ENCODE results near the gene TRAPPC12.

Gene TRAPPC12

DNA sequence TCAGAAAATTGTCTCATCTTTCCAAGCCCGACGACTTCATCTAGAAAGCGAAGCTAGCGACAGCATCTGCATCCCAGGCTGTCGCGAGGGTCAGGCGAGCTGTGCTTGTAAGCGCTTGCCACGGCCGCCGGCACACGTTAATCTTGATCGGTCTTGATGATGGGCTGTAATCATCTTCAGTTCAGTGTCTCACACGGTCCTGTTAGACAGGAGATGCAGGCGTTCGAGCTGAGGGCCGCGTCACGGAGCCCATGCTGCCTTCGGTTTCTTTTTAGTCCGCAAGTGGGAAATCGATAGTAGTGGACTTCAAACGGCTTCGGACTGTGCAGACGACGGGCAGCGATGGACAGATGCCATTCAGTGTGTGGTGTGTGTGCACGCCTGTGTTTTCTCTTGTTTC lies 96.3 kb downstream of the TRAPPC12 start:
- Histone ChIP-seq H3K9ac (ENCODE audit: low read depth, low read length, poor library complexity) (no peak overlapping the region), H3K27ac (replicated peaks; ENCODE audit: low read length) (peak overlapping the region; percentile 12), H3K4me3 (ENCODE audit: low read length in 2 of 2) (peak overlapping the region in 1 of 2 donors; percentile 24), H2BK15ac (ENCODE audit: low read length) (peak overlapping the region; percentile 5), H4K91ac (ENCODE audit: low read depth, low read length, poor library complexity) (no peak overlapping the region), H2BK5ac (ENCODE audit: low read length) (peak overlapping the region; percentile 19), H3K4ac (ENCODE audit: low read length) (no peak overlapping the region), H3K4me2 (ENCODE audit: insufficient read depth, low read length, poor library complexity, severe bottlenecking) (no peak overlapping the region), H4K8ac (ENCODE audit: low read depth, low read length) (no peak overlapping the region), H3K27me3 (ENCODE audit: control insufficient read depth in 3 of 3, insufficient read depth in 3 of 3, low read depth in 1 of 3, low read length in 3 of 3) (no peaks in the 10 kb centered on the region), H3K23ac (ENCODE audit: low read depth, low read length, poor library complexity) (no peak overlapping the region), H2AFZ (ENCODE audit: low read length) (no peak overlapping the region), H3K14ac (ENCODE audit: low read length) (peak overlapping the region; percentile 73), H3K9me3 (replicated peaks in 1 of 2; ENCODE audit: control insufficient read depth in 2 of 2, insufficient read depth in 1 of 2, low read depth in 1 of 2, low read length in 2 of 2) (no peaks in the 10 kb centered on the region), H2BK120ac (ENCODE audit: low read depth, low read length) (no peak overlapping the region), H2BK12ac (ENCODE audit: low read length) (no peak overlapping the region), H3K18ac (ENCODE audit: low read length) (peak overlapping the region; percentile 62), H3K4me1 (ENCODE audit: control insufficient read depth in 2 of 2, insufficient read depth in 1 of 2, low read depth in 1 of 2, low read length in 2 of 2) (peaks cover 14 to 16% of the 10 kb centered on the region in 2 donors), H2AK5ac (ENCODE audit: low read depth, low read length) (peak overlapping the region; percentile 44), H3K36me3 (replicated peaks in 1 of 2; ENCODE audit: control insufficient read depth in 2 of 2, insufficient read depth in 2 of 2, low read length in 2 of 2) (peaks cover 9 to 67% of the 10 kb centered on the region in 2 donors), H3K79me1 (ENCODE audit: low read depth, low read length) (no peaks in the 10 kb centered on the region)
- WGBS, 2 donors (ENCODE audit: extremely low coverage in 2 of 2, insufficient read length in 2 of 2, insufficient replicate concordance in 1 of 2): no CpG with 5 or more reads among the region's 28 CpGs
- DNase-seq (ENCODE audit: low spot score): no peak

DNA sequence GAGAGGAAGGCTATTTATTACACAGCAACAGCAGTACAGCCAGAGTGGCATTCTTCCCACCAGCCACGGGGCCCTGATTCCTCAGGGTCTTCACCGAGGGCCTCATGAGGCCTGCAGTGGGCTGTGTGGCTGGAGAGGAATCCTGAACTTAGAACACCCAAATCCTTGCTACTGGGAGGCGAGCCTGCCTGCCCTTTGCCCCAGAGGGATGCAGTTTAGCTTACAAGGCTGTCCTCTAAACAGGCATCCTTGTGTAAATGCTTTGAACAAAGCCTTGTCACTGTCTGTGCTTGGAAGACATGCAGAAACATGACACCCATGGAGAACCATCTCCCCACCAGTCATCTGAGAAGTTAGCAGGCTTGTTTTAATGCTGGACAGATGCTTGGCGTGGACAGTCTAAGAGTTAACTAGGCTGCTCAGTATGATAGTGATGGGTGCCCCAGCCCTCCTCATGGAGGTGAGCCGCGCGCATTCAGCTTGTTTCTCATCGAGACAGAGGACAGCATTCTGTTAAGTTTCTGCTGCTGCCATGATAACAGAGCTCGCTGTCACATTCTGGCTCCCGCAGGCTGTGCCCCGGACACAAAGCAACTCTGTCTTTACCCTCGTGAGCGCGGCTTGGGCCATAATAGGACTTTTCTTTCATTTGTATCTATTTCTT lies 97.0 kb downstream of the TRAPPC12 start:
- no peak overlapping the region for H2BK15ac ChIP-seq (ENCODE audit: low read length)
- no peak overlapping the region for H4K91ac ChIP-seq (ENCODE audit: low read depth, low read length, poor library complexity)
- peak overlapping the region; percentile 52 for H2AFZ ChIP-seq (ENCODE audit: low read length)
- H3K23ac ChIP-seq (ENCODE audit: low read depth, low read length, poor library complexity): no peak overlapping the region
- no peak overlapping the region for H3K4ac ChIP-seq (ENCODE audit: low read length)
- DNase-seq (ENCODE audit: low spot score): no peak
- no peak overlapping the region for H2BK120ac ChIP-seq (ENCODE audit: low read depth, low read length)
- no peak overlapping the region for H3K4me3 ChIP-seq (ENCODE audit: low read length in 2 of 2)
- peaks cover under 1% of the 10 kb centered on the region for H3K79me1 ChIP-seq (ENCODE audit: low read depth, low read length)
- no peak overlapping the region for H2AK5ac ChIP-seq (ENCODE audit: low read depth, low read length)
- WGBS, 2 donors (ENCODE audit: extremely low coverage in 2 of 2, insufficient read length in 2 of 2, insufficient replicate concordance in 1 of 2): no CpG with 5 or more reads among the region's 14 CpGs
- no peaks in the 10 kb centered on the region for H3K9me3 ChIP-seq (replicated peaks in 1 of 2; ENCODE audit: control insufficient read depth in 2 of 2, insufficient read depth in 1 of 2, low read depth in 1 of 2, low read length in 2 of 2)
- H3K27me3 ChIP-seq (ENCODE audit: control insufficient read depth in 3 of 3, insufficient read depth in 3 of 3, low read depth in 1 of 3, low read length in 3 of 3): no peaks in the 10 kb centered on the region
- no peak overlapping the region for H2BK12ac ChIP-seq (ENCODE audit: low read length)
- H3K36me3 ChIP-seq (replicated peaks in 1 of 2; ENCODE audit: control insufficient read depth in 2 of 2, insufficient read depth in 2 of 2, low read length in 2 of 2): peaks cover 9 to 61% of the 10 kb centered on the region in 2 donors
- no peak overlapping the region for H4K8ac ChIP-seq (ENCODE audit: low read depth, low read length)
- H3K4me1 ChIP-seq (ENCODE audit: control insufficient read depth in 2 of 2, insufficient read depth in 1 of 2, low read depth in 1 of 2, low read length in 2 of 2): peaks cover 14 to 16% of the 10 kb centered on the region in 2 donors
- H3K27ac ChIP-seq (replicated peaks; ENCODE audit: low read length): peak overlapping the region; percentile 72
- H3K14ac ChIP-seq (ENCODE audit: low read length): no peak overlapping the region
- H3K9ac ChIP-seq (ENCODE audit: low read depth, low read length, poor library complexity): peak overlapping the region; percentile 57
- H2BK5ac ChIP-seq (ENCODE audit: low read length): no peak overlapping the region
- H3K4me2 ChIP-seq (ENCODE audit: insufficient read depth, low read length, poor library complexity, severe bottlenecking): no peak overlapping the region
- no peak overlapping the region for H3K18ac ChIP-seq (ENCODE audit: low read length)

DNA sequence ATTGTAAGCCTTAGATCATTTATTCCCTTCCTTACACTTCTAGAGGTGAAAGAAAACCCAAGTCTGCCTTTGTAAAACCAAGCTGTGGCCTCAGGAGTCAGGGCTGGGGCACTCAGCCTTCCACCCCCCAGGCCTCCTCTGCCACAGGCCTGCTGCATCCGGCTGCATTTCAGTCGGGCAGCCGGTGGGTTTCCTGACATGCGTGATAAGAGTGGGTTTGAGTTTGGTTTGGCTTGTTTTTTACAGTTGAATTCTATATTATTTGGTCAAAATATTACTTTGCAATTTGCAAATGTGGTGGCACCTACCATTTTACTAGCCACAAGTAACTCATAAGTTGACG lies 97.5 kb downstream of the TRAPPC12 start:
- peaks cover 14 to 16% of the 10 kb centered on the region in 2 donors for H3K4me1 ChIP-seq (ENCODE audit: control insufficient read depth in 2 of 2, insufficient read depth in 1 of 2, low read depth in 1 of 2, low read length in 2 of 2)
- no peak overlapping the region for H2BK12ac ChIP-seq (ENCODE audit: low read length)
- H3K4me2 ChIP-seq (ENCODE audit: insufficient read depth, low read length, poor library complexity, severe bottlenecking): no peak overlapping the region
- DNase-seq (ENCODE audit: low spot score): no peak
- no peak overlapping the region for H2BK15ac ChIP-seq (ENCODE audit: low read length)
- no peak overlapping the region for H2BK5ac ChIP-seq (ENCODE audit: low read length)
- H3K4ac ChIP-seq (ENCODE audit: low read length): no peak overlapping the region
- WGBS, 2 donors (ENCODE audit: extremely low coverage in 2 of 2, insufficient read length in 2 of 2, insufficient replicate concordance in 1 of 2): no CpG with 5 or more reads among the region's 5 CpGs
- H4K91ac ChIP-seq (ENCODE audit: low read depth, low read length, poor library complexity): no peak overlapping the region
- no peak overlapping the region for H3K23ac ChIP-seq (ENCODE audit: low read depth, low read length, poor library complexity)
- peaks cover 7 to 63% of the 10 kb centered on the region in 2 donors for H3K36me3 ChIP-seq (replicated peaks in 1 of 2; ENCODE audit: control insufficient read depth in 2 of 2, insufficient read depth in 2 of 2, low read length in 2 of 2)
- H4K8ac ChIP-seq (ENCODE audit: low read depth, low read length): no peak overlapping the region
- H3K9ac ChIP-seq (ENCODE audit: low read depth, low read length, poor library complexity): no peak overlapping the region
- H3K79me1 ChIP-seq (ENCODE audit: low read depth, low read length): peaks cover 2% of the 10 kb centered on the region
- no peaks in the 10 kb centered on the region for H3K27me3 ChIP-seq (ENCODE audit: control insufficient read depth in 3 of 3, insufficient read depth in 3 of 3, low read depth in 1 of 3, low read length in 3 of 3)
- no peak overlapping the region for H3K14ac ChIP-seq (ENCODE audit: low read length)
- peak overlapping the region; percentile 52 for H2AFZ ChIP-seq (ENCODE audit: low read length)
- H2AK5ac ChIP-seq (ENCODE audit: low read depth, low read length): no peak overlapping the region
- no peak overlapping the region for H2BK120ac ChIP-seq (ENCODE audit: low read depth, low read length)
- peak overlapping the region; percentile 72 for H3K27ac ChIP-seq (replicated peaks; ENCODE audit: low read length)
- H3K4me3 ChIP-seq (ENCODE audit: low read length in 2 of 2): no peak overlapping the region
- peaks cover 0 to 2% of the 10 kb centered on the region in 2 donors for H3K9me3 ChIP-seq (replicated peaks in 1 of 2; ENCODE audit: control insufficient read depth in 2 of 2, insufficient read depth in 1 of 2, low read depth in 1 of 2, low read length in 2 of 2)
- H3K18ac ChIP-seq (ENCODE audit: low read length): peak overlapping the region; percentile 82

DNA sequence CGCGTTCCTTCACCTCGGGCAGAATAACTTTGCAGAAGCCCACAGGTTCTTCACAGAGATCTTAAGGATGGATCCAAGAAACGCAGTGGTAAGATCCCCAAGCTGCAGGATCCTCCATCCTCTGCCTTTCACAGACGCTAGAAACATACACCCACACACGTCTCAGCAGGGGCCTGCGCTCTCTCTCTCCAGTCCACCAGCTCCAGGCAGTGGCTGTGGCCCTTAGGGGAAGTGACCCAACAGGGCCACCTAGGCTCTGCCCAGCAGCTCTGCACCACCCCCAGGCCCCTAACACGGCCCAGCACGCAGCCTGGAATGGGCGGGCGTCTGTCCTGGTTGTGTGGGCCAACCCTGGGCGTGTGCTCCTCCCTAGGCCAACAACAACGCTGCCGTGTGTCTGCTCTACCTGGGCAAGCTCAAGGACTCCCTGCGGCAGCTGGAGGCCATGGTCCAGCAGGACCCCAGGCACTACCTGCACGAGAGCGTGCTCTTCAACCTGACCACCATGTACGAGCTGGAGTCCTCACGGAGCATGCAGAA lies 99.4 kb downstream of the TRAPPC12 start:
- no peak overlapping the region for H3K4me2 ChIP-seq (ENCODE audit: insufficient read depth, low read length, poor library complexity, severe bottlenecking)
- H3K4ac ChIP-seq (ENCODE audit: low read length): no peak overlapping the region
- H2BK5ac ChIP-seq (ENCODE audit: low read length): no peak overlapping the region
- H2BK15ac ChIP-seq (ENCODE audit: low read length): no peak overlapping the region
- H3K18ac ChIP-seq (ENCODE audit: low read length): no peak overlapping the region
- H3K9me3 ChIP-seq (replicated peaks in 1 of 2; ENCODE audit: control insufficient read depth in 2 of 2, insufficient read depth in 1 of 2, low read depth in 1 of 2, low read length in 2 of 2): peaks cover 0 to 7% of the 10 kb centered on the region in 2 donors
- no peak overlapping the region for H2AK5ac ChIP-seq (ENCODE audit: low read depth, low read length)
- H3K4me1 ChIP-seq (ENCODE audit: control insufficient read depth in 2 of 2, insufficient read depth in 1 of 2, low read depth in 1 of 2, low read length in 2 of 2): peaks cover 14 to 16% of the 10 kb centered on the region in 2 donors
- no peak overlapping the region for H2AFZ ChIP-seq (ENCODE audit: low read length)
- H3K79me1 ChIP-seq (ENCODE audit: low read depth, low read length): peaks cover 2% of the 10 kb centered on the region
- H2BK12ac ChIP-seq (ENCODE audit: low read length): no peak overlapping the region
- H4K91ac ChIP-seq (ENCODE audit: low read depth, low read length, poor library complexity): no peak overlapping the region
- no peak overlapping the region for H3K14ac ChIP-seq (ENCODE audit: low read length)
- no CpG with 5 or more reads among the region's 19 CpGs for WGBS, 2 donors (ENCODE audit: extremely low coverage in 2 of 2, insufficient read length in 2 of 2, insufficient replicate concordance in 1 of 2)
- peak overlapping the region; percentile 0 for H3K23ac ChIP-seq (ENCODE audit: low read depth, low read length, poor library complexity)
- H3K4me3 ChIP-seq (ENCODE audit: low read length in 2 of 2): no peak overlapping the region
- no peaks in the 10 kb centered on the region for H3K27me3 ChIP-seq (ENCODE audit: control insufficient read depth in 3 of 3, insufficient read depth in 3 of 3, low read depth in 1 of 3, low read length in 3 of 3)
- no peak overlapping the region for H3K9ac ChIP-seq (ENCODE audit: low read depth, low read length, poor library complexity)
- H2BK120ac ChIP-seq (ENCODE audit: low read depth, low read length): no peak overlapping the region
- H3K27ac ChIP-seq (replicated peaks; ENCODE audit: low read length): no peak overlapping the region
- peaks cover 7 to 57% of the 10 kb centered on the region in 2 donors for H3K36me3 ChIP-seq (replicated peaks in 1 of 2; ENCODE audit: control insufficient read depth in 2 of 2, insufficient read depth in 2 of 2, low read length in 2 of 2)
- DNase-seq (ENCODE audit: low spot score): no peak
- H4K8ac ChIP-seq (ENCODE audit: low read depth, low read length): no peak overlapping the region

Measured in neuronal stem cell (in vitro differentiated cells).